COLO668 (cell line): Measurements from ENCODE around the gene TUBB3.
"Not testable (repeated sequence)": the region's sequence is repeated elsewhere in the genome, so short reads cannot be mapped to it uniquely, and the experiment has no call there.

Source experiments
- DNase-seq: peaks from one replicate; lab custom pipeline; 2025; ENCODE audit not compliant: unreplicated experiment; lab: John Stamatoyannopoulos, UW

TUBB3 gene

DNA sequence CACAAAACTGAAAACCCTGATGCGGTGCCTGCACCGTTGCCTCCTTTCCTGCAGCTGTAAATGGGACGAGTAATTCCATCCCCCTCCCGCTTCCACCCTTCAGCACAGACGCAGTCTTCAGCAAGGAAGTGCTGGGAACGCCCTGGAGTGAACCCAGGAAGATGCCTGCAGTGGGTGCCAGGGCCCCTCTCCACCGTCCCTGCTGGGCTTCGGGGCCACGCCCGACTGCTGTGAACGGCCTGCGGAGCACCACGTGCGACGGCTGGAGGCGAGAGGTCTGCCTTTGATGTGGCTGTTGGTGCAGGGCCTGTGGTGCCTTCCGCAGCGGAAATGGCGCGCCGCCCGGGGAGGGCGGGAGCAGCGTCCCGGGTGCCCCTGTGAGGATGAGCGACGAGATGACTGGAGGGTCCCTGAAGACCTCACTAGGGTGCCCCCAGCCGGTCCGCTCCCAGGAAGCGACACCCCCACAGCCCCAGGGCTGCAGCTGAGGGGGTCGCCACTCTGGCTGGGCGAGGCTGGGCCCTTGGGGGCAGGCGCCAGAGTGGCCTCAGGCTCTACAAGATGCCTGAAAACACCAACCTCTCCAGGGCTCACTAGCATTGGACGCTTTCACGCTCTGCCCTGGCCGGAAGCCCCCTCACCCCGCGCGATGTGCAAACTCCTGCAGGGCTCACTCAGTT, 5.2 kb upstream of the TUBB3 start:
- peak; percentile 89 for DNase-seq

DNA sequence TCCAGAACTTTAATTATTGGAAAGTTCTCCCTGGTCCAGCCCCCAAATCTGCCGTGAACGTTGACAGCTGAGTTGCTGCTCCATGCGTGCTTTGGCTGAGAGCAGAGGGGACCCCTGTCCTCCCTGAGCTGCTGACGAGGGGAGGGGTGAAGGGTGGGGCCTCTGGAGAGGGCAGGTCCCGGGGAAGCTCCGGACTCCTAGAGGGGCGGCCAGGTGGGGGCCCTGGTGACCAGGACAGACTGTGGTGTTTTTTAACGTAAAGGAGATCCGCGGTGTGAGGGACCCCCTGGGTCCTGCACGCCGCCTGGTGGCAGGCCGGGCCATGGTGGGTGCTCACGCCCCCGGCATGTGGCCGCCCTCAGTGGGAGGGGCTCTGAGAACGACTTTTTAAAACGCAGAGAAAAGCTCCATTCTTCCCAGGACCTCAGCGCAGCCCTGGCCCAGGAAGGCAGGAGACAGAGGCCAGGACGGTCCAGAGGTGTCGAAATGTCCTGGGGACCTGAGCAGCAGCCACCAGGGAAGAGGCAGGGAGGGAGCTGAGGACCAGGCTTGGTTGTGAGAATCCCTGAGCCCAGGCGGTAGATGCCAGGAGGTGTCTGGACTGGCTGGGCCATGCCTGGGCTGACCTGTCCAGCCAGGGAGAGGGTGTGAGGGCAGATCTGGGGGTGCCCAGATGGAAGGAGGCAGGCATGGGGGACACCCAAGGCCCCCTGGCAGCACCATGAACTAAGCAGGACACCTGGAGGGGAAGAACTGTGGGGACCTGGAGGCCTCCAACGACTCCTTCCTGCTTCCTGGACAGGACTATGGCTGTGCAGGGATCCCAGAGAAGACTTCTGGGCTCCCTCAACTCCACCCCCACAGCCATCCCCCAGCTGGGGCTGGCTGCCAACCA, 4.4 kb upstream of the TUBB3 start, which contains the start of gene MC1R:
Gene MC1R, plus strand, starts transcription at position 410 of the 895 bp plus-strand sequence. Its CDS starts 397 bp downstream, at position 807.
- DNase-seq = peak; percentile 46

DNA sequence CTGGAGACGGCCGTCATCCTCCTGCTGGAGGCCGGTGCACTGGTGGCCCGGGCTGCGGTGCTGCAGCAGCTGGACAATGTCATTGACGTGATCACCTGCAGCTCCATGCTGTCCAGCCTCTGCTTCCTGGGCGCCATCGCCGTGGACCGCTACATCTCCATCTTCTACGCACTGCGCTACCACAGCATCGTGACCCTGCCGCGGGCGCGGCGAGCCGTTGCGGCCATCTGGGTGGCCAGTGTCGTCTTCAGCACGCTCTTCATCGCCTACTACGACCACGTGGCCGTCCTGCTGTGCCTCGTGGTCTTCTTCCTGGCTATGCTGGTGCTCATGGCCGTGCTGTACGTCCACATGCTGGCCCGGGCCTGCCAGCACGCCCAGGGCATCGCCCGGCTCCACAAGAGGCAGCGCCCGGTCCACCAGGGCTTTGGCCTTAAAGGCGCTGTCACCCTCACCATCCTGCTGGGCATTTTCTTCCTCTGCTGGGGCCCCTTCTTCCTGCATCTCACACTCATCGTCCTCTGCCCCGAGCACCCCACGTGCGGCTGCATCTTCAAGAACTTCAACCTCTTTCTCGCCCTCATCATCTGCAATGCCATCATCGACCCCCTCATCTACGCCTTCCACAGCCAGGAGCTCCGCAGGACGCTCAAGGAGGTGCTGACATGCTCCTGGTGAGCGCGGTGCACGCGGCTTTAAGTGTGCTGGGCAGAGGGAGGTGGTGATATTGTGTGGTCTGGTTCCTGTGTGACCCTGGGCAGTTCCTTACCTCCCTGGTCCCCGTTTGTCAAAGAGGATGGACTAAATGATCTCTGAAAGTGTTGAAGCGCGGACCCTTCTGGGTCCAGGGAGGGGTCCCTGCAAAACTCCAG, 3.4 kb upstream of the TUBB3 start:
- DNase-seq = no peak

DNA sequence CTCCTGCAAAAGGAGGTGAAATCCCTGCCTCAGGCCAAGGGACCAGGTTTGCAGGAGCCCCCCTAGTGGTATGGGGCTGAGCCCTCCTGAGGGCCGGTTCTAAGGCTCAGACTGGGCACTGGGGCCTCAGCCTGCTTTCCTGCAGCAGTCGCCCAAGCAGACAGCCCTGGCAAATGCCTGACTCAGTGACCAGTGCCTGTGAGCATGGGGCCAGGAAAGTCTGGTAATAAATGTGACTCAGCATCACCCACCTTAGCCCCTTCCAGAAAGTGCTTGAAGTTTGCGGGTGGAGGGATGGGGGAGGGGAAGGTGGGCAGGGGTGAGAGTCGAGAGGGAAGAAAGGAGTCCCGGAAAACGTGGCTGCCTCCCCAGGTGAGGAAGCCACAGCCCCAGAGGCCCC, 2.4 kb upstream of the TUBB3 start:
- DNase-seq = no peak

DNA sequence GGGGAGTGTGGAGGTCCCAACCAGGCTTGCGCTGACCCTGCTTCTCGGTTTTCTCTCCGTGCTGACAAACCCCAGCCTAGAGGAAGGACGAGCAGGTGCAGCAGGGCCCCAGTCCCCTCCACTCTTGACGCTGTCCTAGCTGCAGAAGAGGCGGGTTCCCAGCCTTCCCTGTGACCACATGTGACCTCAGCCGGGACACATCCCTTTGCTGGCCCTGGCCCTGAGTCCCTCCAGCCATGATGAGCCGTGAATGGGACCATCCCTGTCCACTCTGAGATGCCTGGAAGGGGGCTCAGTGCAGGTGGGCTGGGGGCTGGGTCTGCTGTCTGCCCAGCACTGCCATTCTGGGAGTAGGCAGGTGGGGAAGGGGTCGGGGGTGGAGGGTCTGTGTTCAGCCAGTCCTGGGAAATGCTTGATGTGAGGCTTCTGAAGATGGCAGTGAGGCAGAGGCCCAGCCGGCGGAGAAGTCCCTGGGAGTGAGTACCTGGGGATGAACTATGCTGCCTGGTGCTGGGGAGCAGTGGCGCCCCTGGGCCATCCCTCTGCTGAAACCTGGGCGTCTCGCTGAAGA, 1.9 kb upstream of the TUBB3 start:
- DNase-seq = peak; percentile 59

DNA sequence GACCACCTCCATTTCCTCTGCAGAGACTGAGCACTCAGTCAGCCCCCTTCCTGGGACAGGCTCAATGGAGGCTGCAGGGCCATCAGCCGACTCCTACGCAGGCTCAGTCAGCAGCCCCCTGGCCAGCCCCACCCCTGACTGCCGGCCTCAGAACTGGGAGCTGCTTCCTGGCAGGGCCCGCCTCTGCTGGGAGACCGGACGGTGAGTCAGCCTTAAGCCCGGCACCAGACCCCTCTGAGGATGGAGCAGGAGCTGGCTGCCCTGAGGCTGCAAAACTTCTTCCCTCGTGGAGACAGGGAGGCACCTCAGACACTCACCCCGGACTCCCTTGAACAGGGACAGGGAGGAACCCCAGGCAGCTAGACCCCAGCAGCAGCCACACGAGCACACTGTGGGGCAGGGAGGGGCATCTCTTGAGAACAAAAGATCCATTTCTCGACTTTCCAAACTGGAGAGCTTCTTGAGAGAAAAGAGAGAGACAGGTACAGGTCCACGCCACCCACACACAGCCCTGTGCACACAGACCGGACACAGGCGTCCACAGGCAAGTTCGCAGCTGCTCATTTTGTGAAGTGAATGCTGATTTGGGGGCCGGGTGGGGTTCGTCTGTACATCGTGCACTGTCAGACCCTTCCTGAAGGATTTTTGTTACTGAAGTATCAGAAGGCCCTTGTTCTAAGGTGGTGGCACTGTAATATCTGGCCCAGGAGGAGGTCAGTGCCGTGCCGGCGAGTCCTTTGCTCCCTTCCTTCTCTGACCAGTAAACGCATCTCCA, 1.3 kb upstream of the TUBB3 start:
- DNase-seq = peak; percentile 75

DNA sequence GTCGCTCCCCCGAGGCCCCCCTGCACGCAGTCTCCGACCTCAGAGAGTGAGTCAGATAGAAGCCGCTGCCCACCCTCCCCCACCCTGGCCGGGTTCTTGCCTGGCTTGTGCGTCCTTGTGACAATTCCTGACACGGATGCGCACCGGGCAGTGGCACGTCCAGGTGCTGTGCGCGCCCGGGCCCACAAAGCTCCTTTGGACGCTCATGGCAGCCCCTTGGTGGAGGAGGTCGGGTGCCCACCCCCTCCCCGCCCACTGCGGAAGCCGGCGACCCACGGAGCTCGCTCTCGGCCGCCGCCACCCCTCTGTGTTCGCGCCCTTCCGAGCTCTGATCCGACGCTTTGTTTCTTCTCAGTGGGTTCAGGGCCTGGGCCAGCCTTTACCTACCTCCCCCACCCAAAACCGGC, 662 bp upstream of the TUBB3 start:
- DNase-seq = peak; percentile 76

DNA sequence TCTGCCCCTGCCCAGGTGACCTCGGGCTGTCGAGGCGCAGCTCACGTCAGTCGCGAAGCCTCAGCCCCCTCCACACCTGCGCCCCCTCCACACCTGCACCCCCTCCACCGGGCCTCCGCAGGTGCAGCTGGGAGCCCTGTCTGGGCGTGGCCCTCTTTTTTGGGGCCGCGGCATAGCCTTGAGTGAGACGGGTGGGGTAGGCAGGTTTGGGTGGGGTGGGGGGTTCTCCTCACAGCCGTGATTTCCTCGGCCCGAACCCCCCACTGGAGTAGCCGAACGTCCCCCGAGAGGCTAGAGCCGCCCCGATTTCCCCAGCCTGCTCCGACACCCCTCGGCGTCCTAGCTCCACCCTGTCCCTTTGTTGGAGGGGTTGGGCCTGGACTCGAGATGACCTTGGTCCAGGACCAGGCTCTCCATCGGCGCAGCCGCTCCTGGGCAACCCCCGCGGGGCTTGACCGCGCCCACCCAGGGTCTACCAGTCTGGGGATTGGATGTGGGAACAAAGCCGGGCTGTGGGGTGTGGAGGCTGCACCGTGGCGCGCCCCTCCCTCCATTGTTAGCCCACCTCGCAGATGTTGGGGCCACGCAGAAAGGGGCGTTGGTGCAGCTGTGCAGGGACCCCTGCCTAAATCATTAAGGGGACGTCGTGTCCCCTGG, 626 bp downstream of the TUBB3 start:
- DNase-seq = peak; percentile 51

DNA sequence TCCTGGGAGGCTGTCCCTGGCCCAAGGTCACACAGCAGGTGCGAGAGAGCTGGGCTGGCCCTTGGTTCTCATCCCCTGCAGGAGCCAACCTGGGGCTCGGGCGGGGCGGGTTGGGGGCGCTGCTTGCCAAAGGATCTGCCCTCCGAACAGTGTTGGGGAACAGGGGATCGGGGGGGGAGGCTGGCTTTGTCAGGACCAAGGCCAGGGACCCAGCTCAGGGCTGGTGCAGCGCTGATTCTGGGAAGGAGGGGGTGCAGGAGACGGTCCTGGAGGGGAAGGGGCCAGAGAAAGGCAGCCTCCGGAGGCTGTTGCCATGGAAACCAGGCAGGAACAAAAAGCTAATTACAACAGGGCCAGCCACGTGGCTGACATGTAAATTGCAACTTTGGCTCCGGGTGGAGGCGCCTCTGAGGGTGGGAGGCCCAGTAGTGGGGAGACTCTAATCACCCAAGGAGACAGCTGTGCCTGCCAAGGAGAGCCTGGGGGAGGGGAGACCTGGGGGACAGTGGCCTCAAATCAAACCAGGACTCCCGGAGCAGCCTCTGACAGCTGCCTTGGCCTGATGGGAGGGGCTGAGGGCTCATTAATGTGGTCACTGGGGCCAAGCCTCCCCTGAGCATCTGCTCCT, 1.3 kb downstream of the TUBB3 start:
- peak; percentile 52 for DNase-seq

DNA sequence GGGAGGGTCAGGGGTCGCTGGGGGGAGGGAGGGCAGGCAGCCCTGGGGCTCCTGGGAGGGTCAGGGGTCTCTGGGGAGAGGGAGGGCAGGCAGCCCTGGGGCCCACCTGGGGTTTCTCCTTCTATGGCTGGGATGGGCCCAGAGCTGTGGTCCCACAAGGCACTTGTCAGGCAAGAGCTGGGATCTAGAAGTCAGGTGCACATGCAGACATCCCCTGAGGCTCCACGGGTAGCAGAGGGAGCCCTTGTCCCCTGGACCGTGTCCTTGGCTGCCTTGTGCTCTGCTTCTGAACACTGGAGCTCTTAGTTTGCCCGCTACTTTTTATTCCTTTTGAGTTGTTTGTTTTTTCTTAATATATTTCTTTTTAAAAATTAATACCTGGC, 1.8 kb downstream of the TUBB3 start:
- peak; percentile 50 for DNase-seq

DNA sequence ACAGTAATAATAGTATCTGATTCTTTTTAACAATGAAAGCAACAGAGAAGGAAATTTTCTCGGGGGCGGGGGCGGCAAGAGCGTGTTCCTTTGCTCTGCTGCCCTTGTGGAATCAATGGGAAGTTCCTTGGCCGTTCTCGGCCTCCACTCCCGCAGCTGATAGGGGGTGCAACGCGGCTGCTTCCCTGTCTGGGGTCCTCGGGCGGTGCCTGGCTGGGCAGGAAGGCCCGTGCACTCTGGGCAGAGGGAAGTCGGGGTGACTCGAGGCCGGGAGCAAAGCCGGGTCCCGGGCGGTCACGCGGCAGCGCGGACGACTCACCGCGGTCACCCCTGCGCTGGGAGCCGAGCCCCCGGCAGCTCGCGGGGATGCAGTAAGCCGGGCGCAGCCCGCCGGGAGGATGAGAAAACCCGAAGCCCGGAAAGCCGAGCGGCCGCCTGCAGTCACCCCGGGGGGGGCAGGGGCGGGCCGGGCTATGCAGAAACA, 2.5 kb downstream of the TUBB3 start:
- peak; percentile 54 for DNase-seq

DNA sequence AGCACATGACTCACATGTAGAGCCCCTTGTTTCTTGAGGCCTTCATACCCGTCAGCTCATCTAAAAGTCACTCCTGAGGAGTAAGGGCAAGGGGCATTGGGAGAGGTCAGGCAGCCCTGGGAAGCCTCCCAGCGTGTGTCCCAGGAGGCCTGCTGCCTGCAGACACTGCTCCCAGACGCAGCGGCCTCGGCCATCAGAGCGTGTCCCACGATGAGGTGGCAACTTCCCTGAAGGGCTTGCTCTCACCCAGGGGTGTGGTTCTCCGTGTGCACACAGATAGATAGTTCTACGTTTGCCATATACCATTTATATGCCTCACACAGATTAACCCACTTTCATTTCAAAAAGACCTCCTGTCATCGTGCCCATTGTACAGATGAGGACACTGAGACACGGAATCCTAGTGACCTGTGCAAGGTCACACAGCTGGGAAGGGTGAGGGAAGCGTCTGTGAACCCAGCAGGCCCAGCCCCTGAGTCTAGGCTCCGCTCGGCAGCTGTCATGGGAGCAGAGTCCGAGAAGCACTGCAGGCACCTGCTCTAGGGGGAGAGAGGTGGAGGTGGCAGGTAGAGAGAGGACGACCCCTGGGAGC, 8.3 kb downstream of the TUBB3 start:
- DNase-seq = no peak

DNA sequence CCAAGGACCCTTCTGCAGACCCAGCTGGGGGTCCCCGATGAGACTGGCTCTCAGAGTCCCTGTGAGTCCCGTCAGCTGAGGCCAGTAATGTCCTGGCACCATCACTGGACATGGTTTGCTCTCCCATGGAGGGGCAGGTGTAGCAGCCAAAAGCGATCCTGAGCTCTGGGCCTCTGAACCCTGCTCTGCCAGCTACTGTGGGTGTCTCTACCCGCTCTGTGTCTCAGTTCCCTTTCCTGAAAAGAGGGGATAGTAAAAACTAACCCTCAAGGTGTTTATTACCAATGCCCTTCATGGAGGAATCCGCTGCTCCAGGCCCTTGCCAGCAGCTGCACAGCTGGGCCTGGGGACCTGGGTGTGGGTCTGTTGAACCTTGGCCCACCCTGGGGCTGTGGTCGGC, 8.8 kb downstream of the TUBB3 start:
- no peak for DNase-seq

DNA sequence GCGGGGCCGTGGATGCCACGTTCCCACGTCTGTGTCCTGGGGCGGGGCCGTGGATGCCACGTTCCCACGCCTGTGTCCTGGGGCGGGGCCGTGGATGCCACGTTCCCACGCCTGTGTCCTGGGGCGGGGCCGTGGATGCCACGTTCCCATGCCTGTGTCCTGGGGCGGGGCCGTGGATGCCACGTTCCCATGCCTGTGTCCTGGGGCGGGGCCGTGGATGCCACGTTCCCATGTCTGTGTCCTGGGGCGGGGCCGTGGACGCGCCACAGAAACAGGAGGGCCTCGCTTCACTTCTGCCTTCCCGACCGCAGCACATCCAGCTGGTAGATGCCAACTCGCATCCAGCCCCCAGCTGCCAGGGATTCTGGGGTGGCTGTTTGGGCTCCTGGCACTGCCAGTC, 10.9 kb downstream of the TUBB3 start:
- not testable (repeated sequence) for DNase-seq

DNA sequence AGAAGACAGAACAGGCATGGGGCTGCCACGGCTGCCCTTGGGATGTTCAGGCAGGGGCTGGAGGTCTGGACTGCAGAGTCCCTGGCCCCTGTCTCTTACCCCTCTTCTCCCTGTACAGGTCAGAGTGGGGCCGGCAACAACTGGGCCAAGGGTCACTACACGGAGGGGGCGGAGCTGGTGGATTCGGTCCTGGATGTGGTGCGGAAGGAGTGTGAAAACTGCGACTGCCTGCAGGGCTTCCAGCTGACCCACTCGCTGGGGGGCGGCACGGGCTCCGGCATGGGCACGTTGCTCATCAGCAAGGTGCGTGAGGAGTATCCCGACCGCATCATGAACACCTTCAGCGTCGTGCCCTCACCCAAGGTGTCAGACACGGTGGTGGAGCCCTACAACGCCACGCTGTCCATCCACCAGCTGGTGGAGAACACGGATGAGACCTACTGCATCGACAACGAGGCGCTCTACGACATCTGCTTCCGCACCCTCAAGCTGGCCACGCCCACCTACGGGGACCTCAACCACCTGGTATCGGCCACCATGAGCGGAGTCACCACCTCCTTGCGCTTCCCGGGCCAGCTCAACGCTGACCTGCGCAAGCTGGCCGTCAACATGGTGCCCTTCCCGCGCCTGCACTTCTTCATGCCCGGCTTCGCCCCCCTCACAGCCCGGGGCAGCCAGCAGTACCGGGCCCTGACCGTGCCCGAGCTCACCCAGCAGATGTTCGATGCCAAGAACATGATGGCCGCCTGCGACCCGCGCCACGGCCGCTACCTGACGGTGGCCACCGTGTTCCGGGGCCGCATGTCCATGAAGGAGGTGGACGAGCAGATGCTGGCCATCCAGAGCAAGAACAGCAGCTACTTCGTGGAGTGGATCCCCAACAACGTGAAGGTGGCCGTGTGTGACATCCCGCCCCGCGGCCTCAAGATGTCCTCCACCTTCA, 11.7 kb downstream of the TUBB3 start:
- no peak for DNase-seq

DNA sequence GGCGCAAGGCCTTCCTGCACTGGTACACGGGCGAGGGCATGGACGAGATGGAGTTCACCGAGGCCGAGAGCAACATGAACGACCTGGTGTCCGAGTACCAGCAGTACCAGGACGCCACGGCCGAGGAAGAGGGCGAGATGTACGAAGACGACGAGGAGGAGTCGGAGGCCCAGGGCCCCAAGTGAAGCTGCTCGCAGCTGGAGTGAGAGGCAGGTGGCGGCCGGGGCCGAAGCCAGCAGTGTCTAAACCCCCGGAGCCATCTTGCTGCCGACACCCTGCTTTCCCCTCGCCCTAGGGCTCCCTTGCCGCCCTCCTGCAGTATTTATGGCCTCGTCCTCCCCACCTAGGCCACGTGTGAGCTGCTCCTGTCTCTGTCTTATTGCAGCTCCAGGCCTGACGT, 12.5 kb downstream of the TUBB3 start:
- DNase-seq = not testable (repeated sequence)

DNA sequence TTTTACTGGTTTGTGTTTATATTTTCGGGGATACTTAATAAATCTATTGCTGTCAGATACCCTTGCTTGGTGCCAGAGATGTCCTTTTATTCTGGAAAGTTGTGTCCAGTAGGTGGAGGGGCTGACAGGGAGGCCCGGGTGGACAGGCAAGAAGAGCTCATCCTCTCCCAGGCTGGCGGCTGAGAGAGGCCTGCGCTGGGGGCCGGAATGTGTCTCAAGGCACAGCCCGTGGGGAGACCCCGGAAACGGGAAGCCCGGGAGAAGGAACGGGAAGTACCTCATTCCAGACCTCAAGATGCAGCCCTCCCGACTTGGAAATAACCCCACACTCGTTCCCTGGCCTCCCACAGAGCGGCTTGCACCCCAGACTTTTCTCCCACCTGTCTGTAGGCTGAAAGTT, 12.9 kb downstream of the TUBB3 start:
- DNase-seq = no peak

DNA sequence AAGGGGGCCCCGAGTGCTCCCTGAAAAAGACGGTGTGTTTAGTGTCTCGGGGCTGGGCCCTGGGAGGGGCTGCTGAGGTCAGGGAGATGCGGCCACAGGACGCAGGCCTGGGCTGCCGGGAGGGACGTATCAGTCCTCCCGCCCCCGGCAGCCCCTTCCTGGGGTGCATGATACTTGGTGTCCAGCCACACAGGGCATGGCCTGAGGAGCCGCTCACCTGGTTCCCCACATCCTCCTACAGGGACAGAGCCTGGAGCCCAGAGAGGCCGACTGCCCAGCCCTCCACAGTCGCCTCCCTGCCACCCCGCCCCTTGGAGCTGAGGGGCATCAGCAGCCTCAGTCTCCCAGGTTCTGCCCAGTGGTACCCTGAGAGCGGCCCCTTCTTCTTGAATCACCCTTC, 13.4 kb downstream of the TUBB3 start:
- no peak for DNase-seq
